DLD1 (cell line): ENCODE data around the gene ZNF581.

Experiments
- in situ Hi-C: cut with HindIII; loops from 2 replicates; pipeline ENCODE4 v1.10.0; 2017; ENCODE audit warnings: low sequenced_read_pairs

The ZNF581 gene

DNA sequence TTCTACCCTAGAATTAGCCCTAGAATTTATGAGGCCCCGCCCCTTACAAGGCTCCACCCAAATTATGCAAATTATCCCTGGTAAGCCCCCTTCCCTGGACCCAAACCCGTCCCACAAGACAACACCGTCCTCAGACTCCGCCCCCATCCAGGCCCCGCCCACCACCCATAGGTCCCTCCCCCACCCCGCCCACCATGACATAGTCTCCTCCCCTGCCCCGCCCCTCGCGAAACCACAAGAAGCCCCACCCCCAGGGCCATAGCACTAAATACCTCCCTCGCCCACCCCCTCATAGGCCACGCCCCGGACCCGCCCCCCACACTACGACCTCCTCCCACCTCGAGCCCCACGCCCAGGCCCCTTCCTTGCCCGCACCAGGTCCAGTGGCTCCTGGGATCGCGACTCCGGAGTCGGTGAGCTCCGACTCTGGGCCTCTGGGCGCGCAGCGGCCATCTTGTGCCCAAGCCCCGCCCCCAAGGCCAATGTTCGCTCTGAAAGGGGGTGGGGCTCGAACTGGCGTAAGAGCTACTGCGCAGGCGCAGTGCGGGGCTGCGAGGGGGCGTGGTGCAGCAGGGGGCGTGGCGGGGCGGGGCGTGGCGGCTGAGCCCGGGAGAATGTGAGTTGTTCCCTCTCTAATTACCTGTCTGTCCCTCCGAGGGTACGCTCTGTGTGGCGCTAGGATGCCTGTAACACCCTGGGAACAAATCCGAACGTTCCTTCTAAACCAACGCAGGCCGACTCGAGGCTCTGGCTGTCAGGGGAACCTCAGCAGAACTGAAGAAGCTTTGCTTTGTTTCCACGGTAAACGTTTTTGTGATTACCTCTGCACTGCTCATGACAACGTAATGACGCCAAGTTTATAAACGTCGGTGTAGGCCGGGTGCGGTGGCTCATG is 19.1 kb upstream of the ZNF581 start, which contains the start of gene ZNF784:
ZNF784 (minus strand) TSS at position 458 of the 895 bp plus-strand sequence; CDS start at position 453, 5 bp downstream.
- in situ Hi-C loops = loop anchor here (5.0 to 10.0 kb wide), 2 partner anchors 97 to 450 kb away; no protein-coding TSS in a partner anchor

DNA sequence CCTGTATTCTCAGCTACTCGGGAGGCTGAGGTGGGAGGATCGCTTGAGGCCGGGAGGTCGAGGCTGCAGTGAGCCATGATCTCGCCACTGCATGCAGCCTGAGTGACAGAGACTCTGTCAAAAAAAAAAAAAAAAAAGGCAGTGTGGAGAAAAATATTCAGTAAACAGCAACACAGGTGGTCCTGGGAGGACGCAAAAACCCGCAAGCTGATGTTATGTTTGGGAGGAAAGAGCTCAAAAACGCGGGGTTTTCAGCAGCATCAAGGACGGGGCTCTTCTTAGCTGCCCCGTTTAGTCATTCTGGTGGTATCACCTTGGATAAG is 18.5 kb upstream of the ZNF581 start:
- in situ Hi-C loops = loop anchor here (10.0 kb wide), 1 partner anchor 450 kb away; no protein-coding TSS in a partner anchor

DNA sequence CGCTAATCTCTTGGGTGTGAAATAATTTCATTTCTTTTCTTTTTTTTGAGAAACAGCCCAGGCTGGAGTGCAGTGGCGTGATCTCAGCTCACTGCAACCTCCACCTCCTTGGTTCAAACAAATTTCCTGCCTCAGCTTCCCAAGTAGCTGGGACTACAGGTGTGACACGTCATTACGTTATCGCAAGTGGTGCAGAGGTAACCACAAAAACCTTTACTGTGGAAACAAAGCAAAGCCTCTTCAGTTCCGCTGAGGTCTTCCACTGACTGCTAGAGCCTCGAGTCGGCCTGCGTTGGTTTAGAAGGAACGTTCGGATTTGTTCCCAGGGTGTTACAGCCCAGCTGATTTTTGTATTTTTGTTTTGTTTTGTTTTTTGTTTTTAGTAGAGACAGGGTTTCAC is 17.1 kb upstream of the ZNF581 start:
- in situ Hi-C loops = loop anchor here (10.0 kb wide), 1 partner anchor 452 kb away; no protein-coding TSS in a partner anchor

DNA sequence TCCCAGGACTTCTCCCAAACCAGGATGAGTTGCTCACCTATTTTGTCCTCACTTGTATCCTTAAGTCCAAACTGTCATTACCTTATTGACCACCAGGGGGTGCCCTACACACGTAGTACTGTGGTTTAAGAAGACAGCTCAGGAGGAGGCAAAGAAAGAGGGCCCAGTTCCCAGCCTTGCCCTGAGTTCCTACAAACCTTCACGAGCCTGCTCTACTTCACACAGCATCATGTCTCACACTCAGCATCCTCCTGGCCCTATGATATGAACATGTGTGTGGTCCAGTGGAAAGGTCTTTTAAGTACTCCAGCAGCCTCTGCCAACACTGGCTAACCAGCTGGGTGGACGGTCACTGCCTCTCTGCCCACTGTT is 11.0 kb upstream of the ZNF581 start:
- in situ Hi-C loops = no loop called here

DNA sequence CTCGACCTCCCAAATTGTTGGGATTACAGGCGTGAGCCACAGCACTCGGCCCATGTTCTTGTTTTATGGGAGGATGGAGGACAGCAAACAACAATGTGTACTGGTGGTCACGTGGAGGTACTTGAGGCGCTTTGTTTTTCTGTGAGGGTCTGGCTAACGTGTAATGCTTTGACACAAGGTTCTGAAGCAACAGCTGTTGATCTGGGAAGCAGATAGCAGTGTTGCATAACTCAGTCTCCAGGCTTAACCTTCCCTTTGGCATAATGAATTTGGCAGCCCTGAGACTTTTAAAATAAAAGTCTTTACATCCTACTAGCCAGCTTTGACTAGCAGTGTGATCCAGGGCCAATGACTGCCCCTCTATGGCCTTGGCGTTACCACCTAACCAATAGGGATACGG is 9.6 kb upstream of the ZNF581 start:
- in situ Hi-C loops = no loop called here

DNA sequence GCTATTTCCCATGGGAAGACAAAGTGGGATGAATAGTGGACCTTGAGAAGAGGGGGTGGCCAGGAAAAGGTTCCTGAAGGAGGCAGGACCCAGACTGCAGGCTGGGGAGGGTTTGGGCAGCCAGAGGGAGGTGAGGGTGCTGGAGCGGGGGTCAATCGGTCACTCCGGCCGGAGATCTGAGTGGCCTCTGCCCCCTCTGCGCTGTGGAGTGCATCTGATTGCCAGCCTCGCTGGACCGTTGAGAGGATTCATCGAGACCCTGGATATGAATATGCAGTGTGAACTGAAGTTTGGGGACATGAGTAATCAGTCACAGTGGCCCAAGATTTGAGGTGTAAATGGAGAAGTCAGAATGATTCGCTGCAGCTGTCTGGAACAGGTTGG is 8.1 kb upstream of the ZNF581 start:
- in situ Hi-C loops = no loop called here

DNA sequence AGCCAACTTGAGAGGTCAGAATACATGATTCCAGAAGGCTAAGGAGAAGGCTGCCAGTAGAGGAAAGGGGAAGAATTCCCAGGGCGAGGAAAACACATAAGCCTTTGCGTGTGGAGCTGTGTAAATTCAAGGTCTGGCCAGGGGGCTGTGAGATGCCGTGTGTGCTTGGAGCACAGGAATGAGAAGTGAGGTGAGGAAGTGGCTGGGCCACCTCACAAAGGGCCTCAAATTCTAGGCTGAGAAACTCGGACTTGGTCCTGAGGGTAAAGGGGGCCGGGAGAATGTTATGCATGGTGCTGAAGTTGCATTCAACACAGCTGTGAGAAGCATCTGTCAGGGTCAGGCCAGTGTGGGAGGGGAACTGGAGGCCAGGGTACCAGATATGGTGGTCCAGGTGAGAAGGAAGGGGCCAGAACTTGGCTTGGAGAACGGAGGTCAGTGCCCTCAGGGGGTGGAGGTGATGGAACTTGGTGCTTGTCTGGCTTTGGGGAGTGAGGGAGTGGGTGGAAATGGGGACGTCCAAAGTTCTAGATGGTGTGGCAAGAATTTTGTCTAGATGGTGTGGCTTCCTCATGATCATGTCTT is 7.5 kb upstream of the ZNF581 start:
- in situ Hi-C loops = no loop called here

DNA sequence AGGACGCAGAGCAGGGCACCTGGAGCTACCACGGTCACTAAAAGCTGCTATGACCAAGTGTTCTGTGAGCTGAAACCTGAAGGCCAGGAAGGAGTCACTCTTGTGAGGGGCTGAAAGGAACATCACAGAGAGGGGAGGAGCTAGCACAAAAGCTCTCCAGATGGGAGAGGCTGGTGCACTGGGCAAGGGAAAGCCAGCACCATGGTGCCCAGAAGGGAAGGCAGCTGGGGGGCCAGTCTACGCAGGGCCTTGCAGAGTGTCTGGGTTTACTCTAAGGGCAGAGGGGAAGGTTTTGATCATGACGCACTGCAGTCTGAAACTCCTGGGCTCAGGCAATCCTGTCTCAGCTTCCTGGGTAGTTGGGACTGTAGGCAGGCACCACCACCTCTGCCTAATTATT is 6.7 kb upstream of the ZNF581 start:
- in situ Hi-C loops = no loop called here

DNA sequence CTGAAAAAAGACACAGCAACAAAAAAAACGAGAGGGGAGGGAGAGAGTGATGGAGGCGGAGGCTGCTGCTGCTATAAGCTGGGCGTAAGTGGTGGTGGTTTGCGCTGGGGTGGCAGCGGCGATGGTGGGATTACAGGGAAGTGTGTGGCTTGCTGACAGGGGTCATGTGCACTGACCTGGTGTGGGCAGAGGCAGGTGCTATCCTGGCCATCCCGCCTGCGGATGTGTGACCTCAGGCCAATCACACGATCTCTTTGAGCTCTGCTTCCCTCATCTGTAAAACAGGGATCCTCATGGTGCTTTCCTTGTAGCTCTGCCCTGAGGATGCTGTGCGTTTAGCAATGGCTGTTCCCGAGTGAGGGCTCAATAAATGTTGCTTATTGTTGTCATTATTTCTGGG is 5.9 kb upstream of the ZNF581 start:
- in situ Hi-C loops = no loop called here

DNA sequence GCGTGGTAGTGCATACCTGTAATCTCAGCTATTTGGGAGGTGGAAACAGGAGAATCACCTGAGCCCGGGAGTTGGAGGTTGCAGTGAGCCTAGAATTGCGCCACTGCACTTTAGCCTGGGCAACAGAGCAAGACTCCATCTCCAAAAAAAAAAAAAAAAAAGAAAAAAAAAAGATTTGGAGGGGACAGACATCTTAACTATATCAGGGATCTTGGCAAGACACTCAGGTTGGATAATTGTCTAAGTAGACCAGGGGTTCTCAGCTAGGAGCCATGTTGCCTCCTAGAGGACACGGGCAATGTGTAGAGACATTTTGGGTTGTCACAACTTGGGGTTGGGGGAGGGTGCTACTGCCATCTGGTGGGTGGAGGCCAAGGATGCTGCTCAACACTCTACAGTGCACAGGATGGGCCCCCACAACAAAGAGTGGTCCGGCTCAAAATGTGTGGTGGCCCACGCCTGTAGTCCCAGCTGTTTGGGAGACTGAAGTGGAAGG is 4.5 kb upstream of the ZNF581 start:
- in situ Hi-C loops = no loop called here

DNA sequence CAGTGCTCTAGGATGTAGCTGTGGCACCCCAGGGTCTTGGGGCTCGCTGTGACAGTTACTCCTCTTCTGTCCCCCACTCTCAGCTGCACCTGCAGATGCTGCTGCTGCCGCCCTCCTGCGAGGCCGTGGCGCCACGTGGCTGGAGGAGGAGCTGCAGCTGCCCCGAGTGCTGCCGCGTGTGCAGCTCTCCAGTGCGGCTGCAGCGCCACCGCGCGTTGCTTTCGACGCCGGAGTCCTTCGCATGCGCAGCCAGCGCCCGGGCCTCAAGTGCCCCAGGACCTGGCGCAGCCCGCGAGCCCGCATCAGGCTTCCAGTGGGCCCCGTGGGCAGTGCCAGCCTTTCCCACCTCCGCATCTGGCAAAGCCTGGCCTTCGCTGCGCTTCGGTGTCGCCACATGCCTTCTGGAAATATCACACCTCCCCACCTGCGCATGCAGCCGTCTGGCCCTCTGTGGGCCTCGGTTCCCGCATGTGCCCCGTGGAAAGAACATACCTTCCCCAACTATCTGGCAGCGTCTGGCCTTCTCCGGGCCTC is 3.3 kb upstream of the ZNF581 start:
- in situ Hi-C loops = no loop called here

DNA sequence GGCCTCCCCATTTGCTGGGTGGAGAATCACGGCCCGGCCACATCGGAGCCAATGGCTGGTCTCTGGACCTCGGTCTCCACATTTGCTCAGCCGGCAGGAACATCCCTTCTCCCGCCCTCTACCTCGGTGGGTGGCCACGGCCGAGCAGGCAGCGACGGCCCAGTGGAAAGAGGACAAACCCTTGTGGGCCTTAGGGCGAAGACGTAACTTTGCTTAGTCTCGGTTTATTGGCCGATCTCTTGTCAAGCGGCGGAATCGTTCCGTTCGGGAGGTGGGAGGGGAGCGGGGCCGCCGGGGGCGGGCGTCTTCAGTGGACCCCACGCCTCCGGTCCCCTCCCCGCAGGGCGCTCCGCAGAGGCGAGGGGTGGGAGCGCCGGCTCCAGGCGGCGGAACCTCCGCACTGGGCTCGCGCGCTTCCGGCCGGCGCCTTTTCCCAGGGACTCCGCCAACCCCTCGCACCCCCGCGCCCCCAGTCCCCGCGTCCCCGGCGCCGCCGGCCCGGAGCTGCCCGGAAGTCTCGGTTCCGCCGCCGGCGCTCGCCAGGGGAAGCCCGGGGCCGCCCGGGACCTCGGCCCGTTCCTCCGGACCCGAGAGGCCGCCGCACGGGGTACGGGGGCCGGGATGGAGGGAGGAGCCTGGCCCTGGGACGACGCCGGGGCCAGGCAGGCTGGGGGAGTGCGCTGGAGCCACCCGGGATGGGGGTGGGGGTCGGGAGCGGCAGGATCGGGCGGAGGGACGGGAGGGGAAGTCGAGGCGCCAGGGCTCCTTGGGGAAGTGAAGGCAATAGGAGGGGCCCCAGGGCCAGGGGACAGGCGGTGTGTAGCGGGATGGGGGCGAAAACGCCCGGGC is 2.6 kb upstream of the ZNF581 start, which contains the start of gene ZNF580:
ZNF580 (plus strand) TSS at position 426 of the 849 bp plus-strand sequence. CDS start 1,507 bp downstream, outside the sequence.
- in situ Hi-C loops = no loop called here

DNA sequence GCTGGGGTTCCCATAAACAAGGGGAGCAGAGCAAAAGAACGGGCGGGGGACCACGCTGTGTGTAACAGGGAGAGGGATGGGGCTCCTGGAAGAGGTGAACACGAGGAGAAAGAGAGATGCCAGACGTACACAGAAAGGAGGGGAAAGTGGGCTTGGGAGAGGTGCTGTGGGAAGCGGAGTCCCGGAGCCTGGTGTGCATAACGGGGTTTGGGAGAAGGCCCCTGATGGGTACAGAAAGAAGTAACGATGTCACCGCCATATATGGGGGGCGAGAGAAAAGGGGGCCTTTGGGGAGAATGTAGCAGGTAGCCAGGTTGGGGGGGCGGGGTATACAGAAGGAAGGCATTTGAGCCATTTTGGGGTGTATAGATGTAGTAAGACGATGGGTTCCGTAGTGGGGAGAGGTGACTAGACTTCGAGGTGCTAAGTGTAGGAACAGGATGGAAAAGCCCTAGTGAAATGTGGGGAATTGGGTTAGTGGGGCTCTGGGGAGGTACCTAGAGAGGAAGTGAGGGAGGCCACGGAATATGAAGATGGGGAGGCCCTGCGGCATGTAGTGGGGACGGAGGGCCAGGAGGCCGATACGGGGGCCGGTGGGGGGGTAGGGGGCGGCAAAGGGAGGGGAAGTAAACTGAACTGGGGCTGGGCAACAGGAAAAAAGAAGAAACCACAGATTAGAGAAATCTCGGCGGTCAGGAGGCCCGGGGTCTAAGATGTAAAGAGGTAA is 1.9 kb upstream of the ZNF581 start:
- in situ Hi-C loops = no loop called here

DNA sequence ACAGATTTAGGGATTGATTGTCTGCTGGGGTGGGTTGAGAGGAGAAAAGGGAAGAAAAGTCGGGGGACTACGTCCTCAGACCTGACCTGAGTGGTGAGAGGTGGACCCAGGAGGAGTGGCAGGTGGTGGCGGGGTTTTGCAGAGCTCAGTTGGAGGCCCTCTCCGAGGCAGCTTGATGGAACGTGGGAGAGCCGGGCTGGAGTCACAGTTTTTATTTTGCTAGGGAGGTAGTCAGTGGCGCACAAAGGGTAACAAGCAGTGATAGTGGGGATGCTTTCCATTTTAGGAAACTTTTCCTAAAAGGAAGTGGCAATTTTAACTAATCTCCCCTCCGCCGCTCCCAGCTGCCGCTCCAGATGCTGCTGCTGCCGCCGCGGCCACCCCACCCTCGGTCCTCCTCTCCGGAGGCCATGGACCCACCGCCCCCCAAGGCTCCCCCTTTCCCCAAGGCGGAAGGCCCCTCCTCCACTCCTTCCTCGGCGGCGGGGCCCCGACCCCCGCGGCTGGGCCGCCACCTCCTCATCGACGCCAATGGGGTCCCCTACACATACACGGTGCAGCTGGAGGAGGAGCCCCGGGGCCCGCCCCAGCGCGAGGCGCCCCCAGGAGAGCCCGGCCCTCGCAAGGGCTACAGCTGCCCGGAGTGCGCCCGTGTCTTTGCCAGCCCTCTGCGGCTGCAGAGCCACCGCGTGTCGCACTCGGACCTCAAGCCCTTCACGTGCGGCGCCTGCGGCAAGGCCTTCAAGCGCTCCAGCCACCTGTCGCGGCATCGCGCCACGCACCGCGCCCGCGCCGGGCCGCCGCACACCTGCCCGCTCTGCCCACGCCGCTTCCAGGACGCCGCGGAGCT is 1.1 kb upstream of the ZNF581 start:
- in situ Hi-C loops = no loop called here

DNA sequence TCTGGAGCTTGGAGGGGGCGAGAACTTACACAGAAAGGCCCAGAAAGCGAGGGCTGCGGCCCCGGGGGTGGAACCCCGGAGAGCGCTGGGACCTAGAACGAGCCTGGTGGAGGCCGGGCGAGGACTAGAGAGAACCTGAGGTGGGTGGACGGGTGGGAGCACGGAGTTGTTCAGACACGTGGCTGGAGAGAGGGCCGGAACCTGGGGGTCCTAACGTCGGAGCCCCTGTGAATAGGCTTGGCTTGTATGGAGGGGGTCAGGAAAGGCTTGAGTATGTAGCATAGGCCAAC is 383 bp downstream of the ZNF581 start:
- in situ Hi-C loops = no loop called here

DNA sequence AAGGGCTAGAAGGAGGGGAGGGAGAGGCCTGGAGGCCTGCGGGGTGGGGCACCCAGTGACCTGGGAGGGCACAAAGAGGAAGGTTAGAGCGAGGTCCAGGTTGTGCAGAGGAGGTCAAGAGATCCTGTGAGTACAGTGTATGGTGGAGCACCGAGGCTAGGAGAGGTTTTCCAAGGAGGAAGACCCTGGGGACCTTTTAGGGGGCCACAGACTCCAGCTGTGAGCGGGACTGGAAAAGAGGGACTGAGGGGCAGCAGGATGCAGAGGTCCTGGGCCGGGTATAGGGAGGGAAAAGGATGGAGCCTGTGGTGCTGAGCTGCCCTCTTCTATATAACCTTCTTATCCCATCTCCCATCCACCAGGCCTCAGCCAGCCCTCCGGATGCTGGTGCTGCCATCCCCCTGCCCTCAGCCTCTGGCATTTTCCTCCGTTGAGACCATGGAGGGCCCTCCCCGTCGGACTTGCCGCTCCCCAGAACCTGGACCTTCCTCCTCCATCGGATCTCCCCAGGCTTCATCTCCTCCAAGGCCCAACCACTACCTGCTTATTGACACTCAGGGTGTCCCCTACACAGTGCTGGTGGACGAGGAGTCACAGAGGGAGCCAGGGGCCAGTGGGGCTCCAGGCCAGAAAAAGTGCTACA is 863 bp downstream of the ZNF581 start:
- in situ Hi-C loops = no loop called here

DNA sequence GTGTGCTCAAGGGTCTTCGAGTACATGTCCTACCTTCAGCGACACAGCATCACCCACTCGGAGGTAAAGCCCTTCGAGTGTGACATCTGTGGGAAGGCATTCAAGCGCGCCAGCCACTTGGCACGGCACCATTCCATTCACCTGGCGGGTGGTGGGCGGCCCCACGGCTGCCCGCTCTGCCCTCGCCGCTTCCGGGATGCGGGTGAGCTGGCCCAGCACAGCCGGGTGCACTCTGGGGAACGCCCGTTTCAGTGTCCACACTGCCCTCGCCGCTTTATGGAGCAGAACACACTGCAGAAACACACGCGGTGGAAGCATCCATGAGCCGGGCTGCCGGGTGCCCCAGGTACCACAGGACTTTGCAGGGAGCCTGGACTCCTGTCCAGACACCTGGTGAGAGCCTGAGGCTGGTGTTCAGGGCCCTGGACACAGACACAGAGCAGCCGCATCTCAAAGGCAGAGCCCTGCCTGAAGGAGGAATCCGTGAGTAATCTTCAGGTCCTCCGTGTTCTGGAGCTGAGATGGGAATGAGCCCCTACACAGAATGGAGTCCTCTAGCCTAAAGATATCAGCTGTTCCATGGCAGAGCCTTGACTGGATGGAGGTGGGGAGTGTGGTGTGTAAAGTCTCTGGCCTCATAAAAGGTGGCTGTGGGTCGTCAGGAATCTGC is 1.5 kb downstream of the ZNF581 start:
- in situ Hi-C loops = no loop called here

DNA sequence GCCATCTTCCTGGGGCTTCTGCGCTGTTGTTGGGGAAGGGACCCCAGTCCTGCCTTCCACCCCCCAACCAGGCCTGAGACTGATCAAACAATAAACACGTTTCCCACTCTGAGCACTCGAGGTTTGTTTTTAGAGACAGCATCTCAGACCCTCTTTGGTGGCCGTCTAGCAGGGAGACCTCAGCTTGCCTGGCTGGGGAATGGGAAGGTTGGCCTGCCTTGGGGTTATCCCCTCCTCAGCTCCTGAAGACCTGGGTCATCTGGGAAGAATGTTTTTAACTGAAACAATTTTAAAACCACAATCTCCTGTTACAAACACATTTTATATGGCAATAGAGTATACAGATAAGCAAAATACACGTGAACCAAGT is 2.0 kb downstream of the ZNF581 start:
- in situ Hi-C loops = no loop called here
